Neural cell (in vitro differentiated cells): ENCODE data around the gene TNS3. TPM values are rescaled to one million over a fixed set of nuclear protein-coding genes. Genes with fewer than 3 reads are reported as not detected.

Experiments
- H2AFZ ChIP-seq: fragments of 200-600, 300-800 bp; sonication (generic), shearing (Covaris generic); 2 replicates; pipeline ENCODE4 v1.6.0; 2014; ENCODE audit warnings: low read depth, mild to moderate bottlenecking, antibody characterized with exemption, low read length, moderate library complexity
- H3F3A ChIP-seq: fragments of 200-600 bp; shearing (Covaris generic); 2 replicates; pipeline ENCODE4 v1.6.1; 2016; ENCODE audit warnings: mild to moderate bottlenecking, moderate library complexity, mixed read lengths, antibody characterized with exemption, low read length; ENCODE audit not compliant: insufficient read depth, poor library complexity, severe bottlenecking
- H3K27ac ChIP-seq: fragments of 200-600, 300-800 bp; sonication (generic), shearing (Covaris generic); 2 replicates; pipeline ENCODE4 v1.5.1; 2014; ENCODE audit warnings: mild to moderate bottlenecking, low read length, moderate library complexity
- H3K27me3 ChIP-seq: fragments of 300-800, 200-600 bp; sonication (generic), shearing (Covaris generic); 2 replicates; pipeline ENCODE4 v1.6.0; 2014; ENCODE audit warnings: mild to moderate bottlenecking, low read depth, low read length, moderate library complexity; ENCODE audit not compliant: insufficient read depth
- H3K36me3 ChIP-seq: fragments of 300-800, 200-600 bp; sonication (generic), shearing (Covaris generic); 2 replicates; pipeline ENCODE4 v1.5.1; 2014; ENCODE audit warnings: mild to moderate bottlenecking, antibody characterized with exemption, low read length, moderate library complexity; ENCODE audit not compliant: insufficient read depth
- H3K4me2 ChIP-seq: fragments of 300-800, 200-600 bp; sonication (generic), shearing (Covaris generic); 2 replicates; pipeline ENCODE4 v1.6.0; 2014; ENCODE audit warnings: mild to moderate bottlenecking, low read length
- H3K4me3 ChIP-seq: fragments of 300-800, 200-600 bp; sonication (generic), shearing (Covaris generic); 2 replicates; pipeline ENCODE4 v1.5.1; 2014; ENCODE audit warnings: mild to moderate bottlenecking, low read length, moderate library complexity
- H3K79me2 ChIP-seq: fragments of 200-600 bp; shearing (Covaris generic); replicated peaks from 2 replicates; pipeline ENCODE4 v1.6.0; 2014; ENCODE audit warnings: mild to moderate bottlenecking, low read length, moderate library complexity; ENCODE audit not compliant: insufficient read depth
- H3K9ac ChIP-seq: fragments of 300-800, 200-600 bp; sonication (generic), shearing (Covaris generic); 2 replicates; pipeline ENCODE4 v1.6.1; 2016; ENCODE audit warnings: mild to moderate bottlenecking, low read length, mixed read lengths
- H3K9me2 ChIP-seq: fragments of 200-600 bp; shearing (Covaris generic); 2 replicates; pipeline ENCODE4 v1.6.1; 2016; ENCODE audit warnings: mild to moderate bottlenecking, low read length, mixed read lengths; ENCODE audit not compliant: insufficient read depth
- H3K9me3 ChIP-seq: fragments of 200-600, 300-800 bp; sonication (generic), shearing (Covaris generic); 2 replicates; pipeline ENCODE4 v1.6.1; 2016; ENCODE audit warnings: mild to moderate bottlenecking, mixed run types, low read length, moderate library complexity, mixed read lengths
- H4K20me1 ChIP-seq: fragments of 200-600 bp; shearing (Covaris generic); 2 replicates; pipeline ENCODE4 v1.6.1; 2016; ENCODE audit warnings: mild to moderate bottlenecking, mixed run types; ENCODE audit not compliant: insufficient read depth
- CTCF ChIP-seq: fragments of 450-650 bp; IDR thresholded peaks from 2 replicates; pipeline ENCODE4 v1.5.1; 2014; ENCODE audit warnings: antibody characterized with exemption, mild to moderate bottlenecking, moderate library complexity; ENCODE audit not compliant: poor library complexity, severe bottlenecking
- EP300 ChIP-seq: fragments of 450-650 bp; conservative IDR thresholded peaks from 2 replicates; pipeline ENCODE4 v1.6.1; 2014; ENCODE audit warnings: antibody characterized with exemption, mild to moderate bottlenecking, moderate library complexity; ENCODE audit not compliant: poor library complexity, severe bottlenecking
- EZH2 ChIP-seq: fragments of 200-600, 300-800 bp; shearing (Covaris generic), sonication (generic); IDR thresholded peaks from 2 replicates; pipeline ENCODE4 v1.6.1; 2014; ENCODE audit warnings: antibody characterized with exemption, low read length, borderline replicate concordance, mild to moderate bottlenecking; ENCODE audit not compliant: insufficient read depth, poor library complexity, severe bottlenecking
- MXI1 ChIP-seq: fragments of 450-650 bp; conservative IDR thresholded peaks from 2 replicates; pipeline ENCODE4 v1.6.1; 2014; ENCODE audit warnings: antibody characterized with exemption, mild to moderate bottlenecking; ENCODE audit not compliant: poor library complexity, severe bottlenecking
- POLR2AphosphoS5 ChIP-seq: IDR thresholded peaks from 2 replicates; pipeline ENCODE4 v1.6.1; 2012
- RAD21 ChIP-seq: fragments of 450-650 bp; conservative IDR thresholded peaks from 2 replicates; pipeline ENCODE4 v1.6.1; 2014; ENCODE audit warnings: antibody characterized with exemption, mild to moderate bottlenecking, moderate library complexity
- SMC3 ChIP-seq: fragments of 450-650 bp; conservative IDR thresholded peaks from 2 replicates; pipeline ENCODE4 v1.6.1; 2014; ENCODE audit warnings: antibody characterized with exemption, mild to moderate bottlenecking, moderate library complexity; ENCODE audit not compliant: poor library complexity
- TAF1 ChIP-seq: IDR thresholded peaks from 2 replicates; pipeline ENCODE4 v1.6.1; 2012; ENCODE audit warnings: low read depth
- polyA plus RNA-seq: library from polyadenylated mRNA; depleted of rRNA; stranded (reverse); fragments of >200 nt; gene quantifications from 2 replicates; pipeline ENCODE4 v1.2.3, GENCODE V29; 2014
- TF ChIP-seq, protein P1 (sequence below): IDR thresholded peaks from 2 replicates; pipeline ENCODE4 v1.6.1; 2012; ENCODE audit warnings: borderline replicate concordance

The TNS3 gene
- polyA plus RNA-seq, 1 donor from 2014 or later, result 0.58 TPM

GRCh38 chr7:47572939-47573757, 8.8 kb downstream of the TNS3 start:
- Histone ChIP-seq H3K4me3 (no peak overlapping the region), H3K27ac (no peak overlapping the region), H3K9me2 (no peaks in the 10 kb centered on the region), H4K20me1 (no peaks in the 10 kb centered on the region), H3K4me2 (no peak overlapping the region), H3K36me3 (no peaks in the 10 kb centered on the region), H3K27me3 (no peaks in the 10 kb centered on the region), H3K79me2 (no peaks in the 10 kb centered on the region), H3K9ac (no peak overlapping the region), H2AFZ (no peak overlapping the region), H3F3A (no peaks in the 10 kb centered on the region), H3K9me3 (no peaks in the 10 kb centered on the region)
- TF ChIP-seq EZH2 (no peak), TAF1 (no peak), RAD21 (no peak), CTCF (no peak), SMC3 (no peak), EP300 (no peak), POLR2AphosphoS5 (no peak), MXI1 (no peak)
- TF ChIP-seq, protein P1, sequence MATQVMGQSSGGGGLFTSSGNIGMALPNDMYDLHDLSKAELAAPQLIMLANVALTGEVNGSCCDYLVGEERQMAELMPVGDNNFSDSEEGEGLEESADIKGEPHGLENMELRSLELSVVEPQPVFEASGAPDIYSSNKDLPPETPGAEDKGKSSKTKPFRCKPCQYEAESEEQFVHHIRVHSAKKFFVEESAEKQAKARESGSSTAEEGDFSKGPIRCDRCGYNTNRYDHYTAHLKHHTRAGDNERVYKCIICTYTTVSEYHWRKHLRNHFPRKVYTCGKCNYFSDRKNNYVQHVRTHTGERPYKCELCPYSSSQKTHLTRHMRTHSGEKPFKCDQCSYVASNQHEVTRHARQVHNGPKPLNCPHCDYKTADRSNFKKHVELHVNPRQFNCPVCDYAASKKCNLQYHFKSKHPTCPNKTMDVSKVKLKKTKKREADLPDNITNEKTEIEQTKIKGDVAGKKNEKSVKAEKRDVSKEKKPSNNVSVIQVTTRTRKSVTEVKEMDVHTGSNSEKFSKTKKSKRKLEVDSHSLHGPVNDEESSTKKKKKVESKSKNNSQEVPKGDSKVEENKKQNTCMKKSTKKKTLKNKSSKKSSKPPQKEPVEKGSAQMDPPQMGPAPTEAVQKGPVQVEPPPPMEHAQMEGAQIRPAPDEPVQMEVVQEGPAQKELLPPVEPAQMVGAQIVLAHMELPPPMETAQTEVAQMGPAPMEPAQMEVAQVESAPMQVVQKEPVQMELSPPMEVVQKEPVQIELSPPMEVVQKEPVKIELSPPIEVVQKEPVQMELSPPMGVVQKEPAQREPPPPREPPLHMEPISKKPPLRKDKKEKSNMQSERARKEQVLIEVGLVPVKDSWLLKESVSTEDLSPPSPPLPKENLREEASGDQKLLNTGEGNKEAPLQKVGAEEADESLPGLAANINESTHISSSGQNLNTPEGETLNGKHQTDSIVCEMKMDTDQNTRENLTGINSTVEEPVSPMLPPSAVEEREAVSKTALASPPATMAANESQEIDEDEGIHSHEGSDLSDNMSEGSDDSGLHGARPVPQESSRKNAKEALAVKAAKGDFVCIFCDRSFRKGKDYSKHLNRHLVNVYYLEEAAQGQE, result no peak

DNA sequence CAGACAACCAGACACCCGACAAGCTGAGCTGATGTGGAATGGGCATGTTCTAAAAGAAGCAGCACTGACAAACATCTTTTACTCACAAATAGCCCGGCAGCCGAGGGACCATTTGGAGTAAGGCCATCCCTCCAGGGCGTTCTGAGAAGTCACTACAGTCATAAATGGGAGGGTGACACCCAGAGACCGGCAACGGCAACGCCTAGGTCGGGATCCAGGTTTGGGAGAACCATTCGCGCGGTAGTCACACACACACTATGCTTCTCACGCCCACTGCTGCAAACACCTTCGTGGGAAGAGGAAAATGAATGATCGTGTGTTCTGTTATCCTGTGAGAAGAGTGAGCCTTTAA, 9.8 kb downstream of the TNS3 start:
- Histone ChIP-seq H3K9ac (no peak overlapping the region), H3K9me3 (no peaks in the 10 kb centered on the region), H3K9me2 (no peaks in the 10 kb centered on the region), H3K27me3 (no peaks in the 10 kb centered on the region), H4K20me1 (no peaks in the 10 kb centered on the region), H3F3A (no peaks in the 10 kb centered on the region), H2AFZ (no peak overlapping the region), H3K36me3 (no peaks in the 10 kb centered on the region), H3K4me2 (no peak overlapping the region), H3K27ac (no peak overlapping the region), H3K79me2 (no peaks in the 10 kb centered on the region), H3K4me3 (no peak overlapping the region)
- no peak for TF ChIP-seq POLR2AphosphoS5
- TF ChIP-seq RAD21, result no peak
- no peak for TF ChIP-seq CTCF
- no peak for TF ChIP-seq EZH2
- no peak for TF ChIP-seq MXI1
- TF ChIP-seq TAF1, result no peak
- TF ChIP-seq, protein P1, result no peak
- no peak for TF ChIP-seq SMC3
- TF ChIP-seq EP300, result no peak
